Fibroblast of gingiva (primary cell): ENCODE measurements around the gene SPTBN1.
"Not testable (repeated sequence)": the region's sequence is repeated elsewhere in the genome, so short reads cannot be mapped to it uniquely, and the experiment has no call there.

Experiments
- DNase-seq: peaks from one replicate; pipeline ENCODE4 v3.0.0-alpha.2; 2011; ENCODE audit warnings: low read depth

The SPTBN1 gene

DNA sequence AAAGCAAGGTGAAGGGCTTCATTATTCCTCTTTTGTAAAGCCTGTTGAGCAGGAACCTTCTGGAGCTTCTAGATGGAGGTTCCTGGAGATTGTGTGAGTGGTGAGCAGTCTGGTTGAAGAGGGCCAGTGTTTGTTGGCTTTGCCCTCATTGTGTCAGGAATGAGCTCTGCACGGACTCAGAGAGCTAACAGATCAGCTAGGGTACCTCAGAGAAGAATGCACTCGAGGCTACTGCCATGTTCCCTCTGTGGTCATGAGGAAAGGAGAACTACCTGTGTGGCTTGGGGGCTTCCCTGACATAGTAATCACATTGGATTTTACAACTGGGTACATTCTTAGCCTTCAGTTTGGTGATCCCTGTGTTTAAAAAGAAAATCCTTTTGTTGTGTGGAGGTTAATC lies 46.6 kb downstream of the SPTBN1 start:
- DNase-seq = no peak

DNA sequence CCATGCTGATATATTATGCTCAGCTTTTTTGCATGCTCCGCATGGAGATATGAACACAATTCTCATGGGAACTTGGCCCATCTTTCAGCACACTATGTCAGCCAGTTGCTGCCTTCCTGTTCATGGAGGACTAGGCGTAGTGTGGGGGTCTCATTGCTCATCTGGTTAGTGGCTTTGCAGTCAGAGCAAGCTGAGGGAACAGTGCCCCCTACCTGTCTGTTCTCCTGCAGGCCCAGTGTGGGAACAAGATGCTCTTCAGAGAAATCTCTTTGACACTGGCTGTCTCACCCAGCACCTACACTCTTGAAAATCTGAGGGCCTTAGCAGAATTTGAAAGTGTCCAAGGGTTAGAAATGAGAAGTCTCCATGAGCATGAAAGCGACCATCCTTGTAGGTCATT lies 47.1 kb downstream of the SPTBN1 start:
- no peak for DNase-seq

DNA sequence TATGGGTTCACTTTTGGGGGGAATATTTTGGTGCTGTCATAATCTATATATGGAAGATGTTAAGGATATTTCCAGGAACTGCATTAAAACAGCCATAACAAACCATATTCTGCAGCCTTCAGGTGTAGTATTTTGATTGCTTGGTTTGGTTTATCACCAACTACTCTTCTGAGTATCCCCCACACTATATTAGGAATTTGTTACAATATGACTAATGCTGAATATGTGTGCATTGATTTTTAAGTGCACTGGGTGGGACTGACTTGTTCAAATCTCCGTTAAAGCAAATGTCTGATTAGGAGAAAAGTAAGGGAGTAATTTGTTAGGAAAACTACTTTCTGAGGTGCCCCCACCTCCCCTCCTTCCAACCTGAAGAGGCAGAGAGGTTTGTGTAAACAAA lies 47.7 kb downstream of the SPTBN1 start:
- DNase-seq = no peak

DNA sequence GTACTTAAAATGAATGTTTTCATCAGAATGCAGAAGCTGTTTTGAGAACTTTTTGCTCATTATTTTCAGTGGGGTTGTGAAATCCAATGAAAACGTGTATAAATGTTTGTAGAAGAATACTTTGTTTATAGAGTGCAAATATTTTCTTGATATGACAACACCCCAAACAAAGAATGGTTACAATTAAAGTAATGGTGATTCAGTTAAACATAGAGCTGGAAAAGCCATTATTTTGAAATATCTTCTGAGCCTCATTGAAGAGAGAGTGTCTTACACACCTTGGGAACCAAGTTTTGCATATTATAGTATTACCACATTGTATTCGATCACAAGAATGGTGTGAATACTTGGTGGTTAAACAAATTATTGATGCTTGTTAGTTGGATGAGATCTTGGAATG lies 48.7 kb downstream of the SPTBN1 start:
- peak; percentile 81 for DNase-seq

DNA sequence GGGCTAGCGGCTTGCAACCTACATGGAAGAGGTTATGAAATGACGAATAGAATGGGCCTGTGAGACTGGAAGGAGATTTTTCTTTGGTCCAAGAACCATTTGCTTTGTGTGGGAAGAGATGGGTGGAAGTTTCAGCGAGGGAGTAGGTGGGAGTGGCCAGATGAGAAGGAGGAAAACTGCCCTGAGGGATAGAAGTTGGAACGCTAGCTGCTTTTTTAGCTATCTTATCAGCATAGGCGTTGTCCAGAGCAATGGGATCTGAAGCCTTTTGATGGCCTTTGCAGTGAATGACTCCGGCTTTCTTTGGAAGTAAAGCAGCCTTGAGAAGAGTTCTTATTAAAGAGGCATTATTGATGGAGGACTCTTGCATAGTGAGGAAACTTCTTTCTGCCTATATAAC lies 52.4 kb downstream of the SPTBN1 start:
- DNase-seq = no peak

DNA sequence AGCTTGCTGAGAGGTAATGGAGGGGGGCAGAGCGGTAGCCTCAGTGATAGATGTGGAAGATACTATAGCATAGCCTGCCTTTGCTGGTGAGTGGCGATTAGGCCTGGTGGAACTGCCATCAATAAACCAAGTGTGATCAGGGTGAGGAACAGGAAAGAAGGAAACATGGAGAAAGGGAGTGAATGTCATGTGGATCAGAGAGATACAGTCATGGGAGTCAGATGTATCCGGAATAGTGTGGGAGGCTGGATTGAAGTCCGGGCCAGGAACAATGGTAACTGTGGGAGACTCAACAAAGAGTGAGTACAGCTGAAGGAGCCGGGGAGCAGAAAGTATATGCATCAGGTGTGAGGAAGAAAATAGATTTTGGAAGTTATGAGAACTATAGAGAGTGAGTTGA lies 52.9 kb downstream of the SPTBN1 start:
- not testable (repeated sequence) for DNase-seq

DNA sequence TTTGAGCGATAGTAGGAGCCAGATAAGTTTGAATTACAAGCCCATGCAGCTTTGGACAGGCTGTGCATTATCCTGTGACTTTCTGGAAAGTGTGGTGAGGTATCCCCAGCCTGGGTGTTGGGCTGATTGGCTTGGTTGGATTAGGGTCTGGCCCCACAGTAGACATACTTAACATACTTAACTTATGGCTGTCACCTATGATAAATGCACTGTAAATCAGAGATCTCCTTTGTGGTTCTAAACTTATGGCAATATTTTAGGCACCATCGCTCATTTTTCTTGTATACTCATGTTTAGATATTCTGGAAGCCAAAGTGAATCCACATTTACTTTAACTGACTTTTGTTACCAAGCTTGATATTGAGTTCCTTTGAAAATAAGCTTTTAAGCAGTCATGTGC lies 54.8 kb downstream of the SPTBN1 start:
- no peak for DNase-seq

DNA sequence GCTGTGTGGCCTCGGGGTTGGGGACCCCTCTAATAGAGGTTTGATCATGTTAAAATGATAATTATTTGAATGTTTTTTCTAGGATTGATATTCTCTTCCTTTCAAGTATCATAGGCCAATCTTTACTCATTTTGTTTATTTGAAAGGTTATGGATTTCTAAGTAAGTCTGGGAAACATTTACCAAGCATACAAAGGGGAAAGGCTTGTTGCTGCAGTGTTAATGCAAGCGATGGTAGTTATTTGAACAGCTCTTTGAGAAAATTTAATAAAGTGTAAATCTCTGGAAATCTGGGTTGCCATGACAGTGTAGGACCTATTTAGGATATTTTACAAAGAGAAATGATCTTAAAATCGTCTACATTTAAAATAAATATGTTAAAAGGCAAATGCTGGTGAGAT lies 56.1 kb downstream of the SPTBN1 start:
- no peak for DNase-seq

DNA sequence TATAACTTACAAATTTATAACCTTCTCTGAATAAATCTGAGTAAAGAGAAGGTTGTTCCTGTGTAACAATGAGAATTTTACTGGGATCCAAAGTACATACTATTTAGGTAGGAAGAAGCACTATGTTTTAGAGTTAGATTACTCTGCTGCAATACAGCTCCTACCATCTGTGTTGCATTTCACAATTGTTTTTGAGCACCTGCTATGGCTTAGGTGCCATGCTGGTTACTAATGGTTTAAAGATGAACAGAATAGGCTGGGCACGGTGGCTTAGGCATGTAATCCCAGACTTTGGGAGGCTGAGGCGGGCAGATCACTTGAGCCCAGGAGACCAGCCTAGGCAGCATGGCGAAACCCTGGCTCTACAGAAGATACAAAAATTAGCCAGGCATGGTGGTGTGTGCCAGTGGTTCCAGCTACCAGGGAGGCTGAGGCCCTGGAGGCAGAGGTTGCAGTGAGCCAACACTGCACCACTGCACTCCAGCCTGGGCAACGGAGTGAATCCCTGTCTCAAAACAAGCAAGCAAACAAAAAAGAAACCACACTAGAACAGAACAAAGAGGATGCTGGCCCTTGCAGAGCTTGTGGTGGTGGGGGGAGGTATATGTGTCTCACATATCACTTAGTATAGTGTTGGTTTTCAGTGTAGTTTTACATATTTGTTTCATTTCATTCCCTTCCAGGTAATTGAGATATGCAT lies 56.7 kb downstream of the SPTBN1 start:
- DNase-seq = no peak

DNA sequence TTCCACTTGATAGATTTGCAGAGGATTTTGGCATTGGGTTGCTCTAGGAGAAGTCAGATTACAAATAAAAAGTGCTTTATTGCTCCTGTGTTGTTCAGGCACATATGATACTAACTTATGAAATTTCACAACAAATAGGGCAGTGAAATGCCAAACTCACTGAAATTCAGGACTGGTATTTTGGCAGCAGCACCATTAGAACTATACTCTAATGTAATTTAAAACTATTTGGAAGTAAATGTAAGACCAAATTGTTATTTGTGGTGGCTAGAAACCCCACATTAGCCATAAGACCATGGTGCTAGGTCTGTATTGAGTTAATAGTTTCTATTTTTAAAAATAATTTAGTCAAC lies 57.2 kb downstream of the SPTBN1 start:
- peak; percentile 77 for DNase-seq

DNA sequence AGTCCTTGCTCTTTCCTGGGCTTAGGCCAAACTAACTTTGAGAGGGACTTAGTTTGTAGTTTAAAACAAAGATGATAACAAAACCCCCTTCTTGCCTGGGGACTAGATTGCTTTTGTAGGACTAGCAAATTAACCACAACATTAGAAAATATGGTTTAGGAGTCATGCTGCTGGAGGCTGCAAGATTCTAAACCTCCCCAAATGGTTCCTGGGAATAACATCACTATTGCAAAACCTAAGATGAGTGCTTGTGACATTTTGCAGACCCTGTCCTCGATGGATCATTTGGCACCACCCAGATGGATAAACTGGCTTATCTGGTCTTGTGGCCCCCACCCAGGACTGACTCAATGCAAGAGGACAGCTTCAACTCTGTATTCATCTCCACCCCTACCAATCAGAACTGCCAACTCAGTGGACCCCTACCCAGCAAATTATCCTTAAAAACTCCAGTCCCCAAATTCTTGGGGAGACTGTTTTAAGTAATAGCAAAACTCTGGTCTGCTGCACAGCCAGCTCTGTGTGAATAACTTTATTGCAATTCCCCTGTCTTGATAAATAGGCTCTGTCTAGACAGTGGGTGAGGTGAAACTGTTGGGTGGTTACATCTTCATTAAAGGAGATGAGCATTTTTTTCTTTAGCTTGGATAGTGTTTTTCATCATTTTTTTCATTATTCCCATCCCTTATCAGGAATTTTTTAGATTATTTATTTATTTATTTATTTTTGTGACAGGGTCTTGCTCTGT lies 58.9 kb downstream of the SPTBN1 start:
- no peak for DNase-seq

DNA sequence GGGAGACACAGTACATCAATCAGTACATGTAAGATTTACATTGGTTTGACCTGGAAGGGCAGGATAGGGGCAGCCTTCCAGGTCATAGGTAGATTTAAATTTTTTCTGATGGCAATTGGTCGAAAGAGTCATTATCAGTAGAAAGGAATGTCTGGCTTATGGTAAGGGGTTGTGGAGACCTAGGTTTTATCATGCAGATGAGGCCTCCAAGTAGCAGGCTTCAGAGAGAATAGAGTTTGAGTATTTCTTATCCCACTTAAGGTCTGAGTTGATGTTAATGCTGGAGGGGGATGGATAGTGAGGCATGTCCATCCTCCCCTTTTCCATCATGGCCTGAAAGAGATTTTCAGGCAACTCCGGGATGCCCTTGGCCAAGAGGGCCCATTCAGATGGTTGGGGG lies 60.7 kb downstream of the SPTBN1 start:
- DNase-seq = no peak

DNA sequence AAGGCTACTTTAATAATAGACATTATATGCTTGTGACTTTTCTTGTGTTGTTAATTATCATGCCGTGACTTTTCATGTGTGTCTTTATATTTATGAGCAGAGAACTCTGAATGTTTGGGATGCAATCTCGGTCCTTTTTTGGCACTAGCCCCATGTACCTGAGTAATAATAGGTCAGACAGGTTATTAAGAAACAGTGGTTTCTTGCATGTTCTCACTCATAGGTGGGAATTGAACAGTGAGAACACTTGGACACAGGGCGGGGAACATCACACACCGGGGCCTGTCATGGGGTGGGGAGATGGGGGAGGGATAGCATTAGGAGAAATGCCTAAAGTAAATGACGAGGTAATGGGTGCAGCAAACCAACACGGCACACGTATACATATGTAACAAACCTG lies 61.9 kb downstream of the SPTBN1 start:
- not testable (repeated sequence) for DNase-seq

DNA sequence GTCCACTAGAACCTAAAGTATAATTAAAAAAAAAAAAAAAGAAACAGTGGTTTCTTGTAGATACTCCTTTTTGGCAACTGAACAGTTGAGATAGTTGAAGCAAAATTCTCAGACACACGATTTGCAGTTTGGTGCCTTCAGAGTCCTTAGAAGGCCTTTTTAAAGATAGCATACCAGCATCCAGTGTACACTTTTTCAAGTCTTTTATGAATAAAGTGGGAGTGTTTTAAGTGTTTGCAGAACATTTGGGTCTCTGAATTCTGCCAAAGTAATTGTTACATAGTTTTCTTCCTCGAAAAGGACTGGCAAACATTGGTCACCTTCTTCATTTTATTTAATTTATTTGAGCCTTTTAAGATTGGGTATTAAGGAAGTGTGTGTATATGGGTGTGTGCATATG lies 62.3 kb downstream of the SPTBN1 start:
- no peak for DNase-seq

DNA sequence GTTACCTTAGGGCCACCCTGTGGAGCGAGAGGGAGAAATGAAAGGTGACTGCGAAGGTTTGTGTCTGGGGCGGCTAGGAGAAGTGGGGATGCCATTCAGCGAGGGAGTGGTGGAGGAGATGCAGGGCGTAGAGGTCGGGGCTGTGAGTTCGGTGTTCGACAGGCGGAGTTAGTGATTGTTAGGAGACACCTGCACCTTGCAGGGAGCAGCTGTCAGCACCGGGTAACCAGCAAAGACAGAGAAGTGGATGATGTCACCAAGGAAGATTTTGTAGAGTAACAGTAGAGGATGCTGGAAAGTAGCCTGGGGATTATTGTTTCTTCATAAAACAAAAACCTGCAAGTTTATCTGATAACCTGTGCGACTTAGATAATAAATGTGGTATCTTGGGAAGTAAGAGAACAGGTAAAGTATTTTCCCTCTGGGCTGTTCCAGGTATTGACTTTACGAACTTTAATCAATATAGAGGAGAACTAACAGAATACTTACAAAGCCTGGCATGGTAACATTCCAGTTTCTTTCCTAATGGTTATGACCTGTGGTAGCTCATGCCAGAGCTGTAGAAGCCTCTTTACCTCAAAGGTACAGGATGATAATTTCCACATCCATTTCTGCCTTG lies 63.8 kb downstream of the SPTBN1 start:
- no peak for DNase-seq

DNA sequence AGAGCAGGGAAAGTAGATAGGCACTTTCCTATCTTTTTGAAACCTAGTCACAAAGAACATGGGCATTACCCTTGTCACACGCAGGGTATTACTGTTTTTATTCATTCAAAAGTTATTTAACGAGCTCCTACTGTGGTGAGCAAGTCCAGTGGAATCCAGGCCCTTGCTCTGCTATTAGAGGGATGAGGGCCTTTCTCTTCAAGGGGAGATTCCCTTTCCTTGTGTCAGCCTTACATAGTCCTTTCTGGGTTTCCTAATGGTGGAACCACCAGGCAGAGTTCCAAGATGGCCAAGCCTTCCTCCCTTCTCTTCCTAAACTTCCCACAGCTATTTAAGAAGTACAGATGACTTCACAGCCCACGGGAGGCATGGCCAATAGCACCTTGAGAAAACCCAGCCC lies 64.6 kb downstream of the SPTBN1 start:
- DNase-seq = peak; percentile 73

DNA sequence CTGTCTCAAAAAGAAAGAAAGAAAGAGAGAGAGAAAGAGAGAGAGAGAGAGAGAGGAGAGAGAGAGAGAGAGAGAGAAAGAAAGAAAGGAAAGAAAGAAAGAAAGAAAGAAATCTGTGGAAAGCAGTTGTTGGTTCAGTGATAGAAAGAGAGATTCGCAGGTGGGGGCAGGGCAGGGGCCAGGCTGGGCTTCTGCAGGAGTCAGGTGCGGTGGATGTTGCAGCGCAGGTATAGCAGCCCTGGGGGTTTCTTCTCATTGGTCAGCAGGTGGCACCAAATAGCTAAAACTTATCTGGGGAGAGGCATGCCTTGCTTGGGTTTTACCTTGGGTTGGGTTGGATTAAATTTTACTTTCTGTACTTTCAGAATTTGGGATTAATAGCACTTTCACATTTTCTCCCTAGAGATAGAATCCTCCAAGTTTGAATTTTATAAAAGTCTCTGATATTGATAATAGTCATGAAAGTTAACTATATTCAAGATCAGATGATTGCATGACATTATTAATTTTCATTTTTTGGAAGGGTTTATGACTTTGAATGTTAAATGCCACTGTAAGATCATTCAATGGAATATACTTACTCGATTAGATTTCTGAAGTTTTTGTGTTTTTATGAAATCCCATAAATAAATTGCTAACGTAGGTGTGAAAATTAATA lies 66.6 kb downstream of the SPTBN1 start:
- DNase-seq = peak; percentile 33

DNA sequence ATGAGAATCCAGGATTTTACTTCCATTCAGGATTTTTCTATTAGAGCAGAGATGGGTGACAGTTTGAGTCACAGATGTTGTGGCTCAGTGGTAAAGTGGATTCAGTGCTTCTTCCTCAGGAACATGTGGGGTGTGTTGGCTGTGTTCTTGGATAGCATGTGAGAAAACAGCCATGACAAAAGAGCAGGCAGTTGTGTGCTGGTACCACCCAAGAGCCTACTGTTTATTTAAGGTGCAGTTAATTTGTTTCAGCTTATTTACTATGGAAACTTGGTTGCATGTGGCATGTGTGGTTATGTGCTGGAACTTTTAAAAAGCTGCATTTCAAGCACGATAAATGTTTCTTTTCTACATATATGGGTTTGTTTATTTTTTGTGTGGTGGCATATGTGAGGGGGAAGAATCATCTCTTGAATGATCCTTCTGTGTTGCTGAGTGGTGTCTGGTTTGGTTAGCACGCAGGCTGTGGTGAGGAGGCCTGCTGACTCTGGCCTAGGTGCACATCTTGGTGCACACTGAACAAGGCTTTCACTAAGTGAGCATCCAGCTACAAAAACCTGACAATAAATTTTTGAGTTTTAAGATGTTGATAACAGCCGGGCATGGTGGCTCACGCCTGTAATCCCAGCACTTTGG lies 67.3 kb downstream of the SPTBN1 start:
- DNase-seq = peak; percentile 38

DNA sequence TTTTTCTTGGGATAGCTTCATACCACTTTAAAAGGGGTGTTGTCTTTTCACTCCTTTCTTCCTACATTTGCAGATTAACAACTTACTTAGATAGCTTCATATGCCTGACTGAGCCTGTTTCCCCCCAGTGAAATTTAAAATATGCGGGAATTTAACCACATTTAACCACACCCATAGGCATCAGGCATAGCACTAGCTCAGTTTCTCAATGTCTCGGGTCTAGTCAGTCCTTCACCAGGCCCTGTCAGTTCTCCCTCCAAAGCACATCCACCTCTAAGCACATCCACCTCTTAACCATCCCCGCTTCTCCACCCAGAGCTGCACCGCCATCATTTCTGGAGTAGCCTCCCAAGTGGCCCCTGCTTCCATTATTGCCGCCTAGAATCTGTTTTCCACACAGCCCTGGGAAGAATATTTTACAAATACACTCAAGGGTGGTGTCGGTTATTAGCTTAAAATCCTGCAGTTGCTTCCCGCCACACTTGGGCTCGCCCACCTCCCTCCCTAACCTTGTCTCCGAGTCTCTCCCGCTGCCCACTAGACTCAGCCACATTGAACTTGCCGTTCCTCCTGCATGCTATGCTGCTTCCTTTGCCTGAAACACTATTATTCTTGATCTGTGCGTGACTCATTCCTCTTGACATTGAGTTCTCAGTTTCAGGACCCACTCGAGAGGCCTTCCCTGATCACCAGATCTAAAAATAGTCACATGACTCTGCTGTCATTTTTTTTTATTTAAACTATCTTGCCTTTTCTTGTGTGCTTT lies 68.3 kb downstream of the SPTBN1 start:
- DNase-seq = peak; percentile 49

DNA sequence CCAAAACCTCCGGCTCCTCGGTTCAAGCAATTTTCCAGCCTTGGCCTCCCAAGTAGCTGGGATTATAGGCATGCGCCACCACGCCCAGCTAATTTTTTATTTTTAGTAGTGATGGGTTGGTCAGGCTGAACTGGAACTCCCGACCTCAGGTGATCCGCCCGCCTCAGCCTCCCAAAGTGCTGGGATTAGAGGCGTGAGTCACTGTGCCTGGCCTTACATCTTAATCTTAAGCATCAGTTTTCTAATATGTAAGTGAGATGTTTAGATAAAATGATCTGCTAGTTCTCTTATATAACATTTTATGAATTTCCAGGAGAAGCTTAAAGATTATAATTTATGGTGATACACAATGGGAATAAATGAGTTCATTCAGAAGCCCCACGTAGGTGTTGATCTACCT lies 69.2 kb downstream of the SPTBN1 start:
- DNase-seq = no peak

DNA sequence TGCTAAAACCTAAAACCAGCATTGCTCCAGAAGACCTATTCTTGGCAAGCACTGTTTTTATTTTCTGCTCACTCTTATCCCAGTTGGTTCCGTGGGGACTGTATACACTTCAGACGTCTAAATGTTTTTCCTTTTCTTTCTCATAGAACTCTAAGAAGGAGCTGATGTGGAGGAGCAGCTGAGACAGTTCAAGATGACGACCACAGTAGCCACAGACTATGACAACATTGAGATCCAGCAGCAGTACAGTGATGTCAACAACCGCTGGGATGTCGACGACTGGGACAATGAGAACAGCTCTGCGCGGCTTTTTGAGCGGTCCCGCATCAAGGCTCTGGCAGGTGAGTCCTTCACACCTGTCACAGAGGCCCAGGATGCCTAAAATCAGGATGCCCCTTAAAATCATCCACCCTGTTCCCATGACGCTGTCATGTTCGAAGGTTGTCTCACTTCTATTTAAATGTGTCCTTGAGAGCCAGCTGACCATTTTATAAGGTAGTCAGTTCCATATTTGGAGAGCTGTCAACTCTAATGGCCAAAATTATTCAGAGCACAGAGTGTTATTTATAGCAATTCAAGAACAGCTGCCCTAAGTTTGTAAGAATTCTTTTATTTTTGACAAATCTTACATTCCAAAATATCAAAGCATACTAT lies 70.2 kb downstream of the SPTBN1 start:
- no peak for DNase-seq
